GM19468 (cell line): Measurements from ENCODE around the gene SEMA4A.
"Not testable (repeated sequence)": the region's sequence is repeated elsewhere in the genome, so short reads cannot be mapped to it uniquely, and the experiment has no call there.

Source experiments
- ATAC-seq: cut with Tn5 transposase; IDR thresholded peaks from one replicate; pipeline ENCODE4 v1.9.1; 2021; ENCODE audit warnings: mild to moderate bottlenecking, moderate library complexity, moderate number of reproducible peaks; ENCODE audit not compliant: unreplicated experiment; ENCODE audit errors: extremely low read depth

The SEMA4A gene

DNA sequence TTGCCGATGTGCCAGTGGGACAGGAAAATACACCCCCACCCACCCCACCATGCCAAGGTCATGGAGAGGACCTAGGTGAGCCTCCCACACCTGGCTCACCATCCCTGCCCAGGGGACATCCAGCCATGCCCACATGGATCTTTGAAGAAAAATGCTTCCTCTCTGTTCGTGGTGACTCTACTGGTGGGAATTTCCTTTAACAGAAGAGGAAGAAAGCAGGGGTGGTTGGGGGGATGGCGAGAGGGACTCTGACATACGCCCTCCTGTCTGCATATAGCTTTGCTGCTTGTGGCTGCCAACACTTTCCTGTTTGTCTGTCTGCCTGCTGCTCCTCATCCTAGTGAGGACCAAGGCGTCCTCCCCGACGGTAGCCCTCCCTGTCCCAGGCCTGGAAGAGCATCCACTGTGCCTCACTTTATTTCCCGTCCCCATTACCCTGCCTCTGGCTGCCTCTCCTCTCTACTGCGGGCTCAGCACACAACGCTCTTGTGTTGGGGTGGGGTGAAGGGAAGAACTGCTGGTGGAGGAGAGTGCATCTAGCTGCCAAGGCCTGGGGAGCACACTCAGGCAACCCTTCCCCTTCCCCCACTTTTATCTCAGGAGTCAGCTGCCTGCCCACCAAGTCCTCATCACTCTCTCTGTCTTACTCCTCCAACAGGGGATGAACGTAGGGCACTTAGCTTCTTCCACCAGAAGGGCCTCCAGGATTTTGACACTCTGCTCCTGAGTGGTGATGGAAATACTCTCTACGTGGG, 2.5 kb downstream of the SEMA4A start:
- no peak for ATAC-seq

GRCh38 chr1:156157506-156157905, 4.1 kb downstream of the SEMA4A start:
- no peak for ATAC-seq

DNA sequence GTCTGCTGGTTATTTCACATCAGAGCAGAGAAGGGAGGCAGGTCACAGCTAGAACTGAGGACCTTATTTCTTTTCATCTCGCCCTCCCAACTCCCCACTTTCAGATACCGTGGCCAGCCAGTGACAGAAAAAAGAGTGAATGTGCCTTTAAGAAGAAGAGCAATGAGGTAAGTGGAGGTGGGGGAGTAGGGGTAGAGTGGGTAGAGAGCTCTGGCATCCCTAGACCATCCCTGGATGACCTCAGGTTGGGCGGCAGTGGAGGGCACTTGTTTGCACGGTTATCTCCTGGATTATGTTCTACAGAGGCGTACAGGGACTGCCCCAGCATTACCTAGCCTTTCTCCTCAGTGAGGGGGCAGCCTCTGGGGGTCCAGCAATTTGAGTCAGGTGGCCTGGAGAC, 4.6 kb downstream of the SEMA4A start:
- ATAC-seq: no peak

DNA sequence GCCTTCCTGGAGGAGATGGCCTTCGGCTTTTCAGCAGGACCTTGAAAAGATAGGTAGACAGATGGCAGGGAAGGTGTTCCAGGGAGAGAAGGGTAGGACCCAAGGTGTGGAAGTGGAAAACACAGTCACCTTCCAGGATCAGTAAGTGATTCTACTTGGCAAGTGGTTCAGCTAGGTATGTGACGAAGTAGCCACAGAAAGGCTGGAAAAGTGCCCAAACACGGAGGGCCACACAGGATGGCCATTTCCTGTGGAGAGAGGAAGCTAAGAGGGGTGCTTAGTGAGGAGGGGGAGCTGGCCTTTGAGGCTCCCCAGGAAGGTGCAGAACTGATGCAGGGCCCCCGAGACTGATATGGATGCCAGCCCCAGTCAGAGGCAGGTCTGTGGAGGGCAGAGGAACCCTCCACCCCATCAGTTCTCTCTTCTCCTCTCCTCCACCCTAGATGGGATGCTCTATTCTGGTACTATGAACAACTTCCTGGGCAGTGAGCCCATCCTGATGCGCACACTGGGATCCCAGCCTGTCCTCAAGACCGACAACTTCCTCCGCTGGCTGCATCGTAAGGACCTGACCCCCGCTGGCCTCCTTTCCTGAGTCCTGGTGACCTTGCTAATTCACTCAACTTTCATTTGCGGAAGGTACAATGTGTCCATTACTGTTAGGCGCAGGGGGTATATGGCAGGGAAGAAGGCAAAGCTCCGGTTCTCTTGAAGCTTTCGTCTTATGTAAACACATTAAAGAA, 6.8 kb downstream of the SEMA4A start:
- no peak for ATAC-seq

- ATAC-seq: no peak
Observed at GRCh38 chr1:156160743-156161171, 7.4 kb downstream of the SEMA4A start.

DNA sequence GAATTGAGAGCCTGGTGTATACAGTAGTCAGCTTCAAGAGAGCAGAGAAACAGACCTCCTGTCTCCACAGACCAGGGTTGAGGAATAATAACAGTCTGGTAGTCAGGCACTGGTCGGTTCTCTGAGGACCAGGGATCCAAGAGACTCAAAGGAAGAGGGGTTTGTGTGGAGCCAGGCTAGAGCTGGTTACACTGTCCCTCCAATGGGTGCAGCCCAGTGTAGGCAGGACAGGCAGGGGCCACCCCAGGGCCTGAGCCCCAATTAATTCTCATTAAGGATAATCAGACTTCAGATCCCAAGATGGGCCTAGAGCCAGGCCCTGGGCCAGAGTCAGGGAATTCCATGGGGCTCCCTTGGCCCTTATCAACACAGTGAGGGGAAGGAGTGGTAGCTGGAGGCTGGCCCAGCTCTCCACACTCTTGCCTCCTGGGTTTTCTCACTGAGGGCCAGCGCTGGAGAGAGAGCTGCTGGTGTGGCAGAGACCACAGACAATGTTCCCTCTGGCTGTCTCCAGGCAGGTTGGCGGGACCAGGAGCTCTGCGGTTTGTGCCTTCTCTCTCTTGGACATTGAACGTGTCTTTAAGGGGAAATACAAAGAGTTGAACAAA, 9.1 kb downstream of the SEMA4A start:
- ATAC-seq: no peak

- no peak for ATAC-seq
Observed at GRCh38 chr1:156163712-156164111, 10.3 kb downstream of the SEMA4A start.

GRCh38 chr1:156164125-156164831, 10.9 kb downstream of the SEMA4A start:
- no peak for ATAC-seq

- no peak for ATAC-seq
Observed at GRCh38 chr1:156165083-156165482, 11.7 kb downstream of the SEMA4A start.

- no peak for ATAC-seq
Observed at GRCh38 chr1:156167536-156167935, 14.2 kb downstream of the SEMA4A start.

DNA sequence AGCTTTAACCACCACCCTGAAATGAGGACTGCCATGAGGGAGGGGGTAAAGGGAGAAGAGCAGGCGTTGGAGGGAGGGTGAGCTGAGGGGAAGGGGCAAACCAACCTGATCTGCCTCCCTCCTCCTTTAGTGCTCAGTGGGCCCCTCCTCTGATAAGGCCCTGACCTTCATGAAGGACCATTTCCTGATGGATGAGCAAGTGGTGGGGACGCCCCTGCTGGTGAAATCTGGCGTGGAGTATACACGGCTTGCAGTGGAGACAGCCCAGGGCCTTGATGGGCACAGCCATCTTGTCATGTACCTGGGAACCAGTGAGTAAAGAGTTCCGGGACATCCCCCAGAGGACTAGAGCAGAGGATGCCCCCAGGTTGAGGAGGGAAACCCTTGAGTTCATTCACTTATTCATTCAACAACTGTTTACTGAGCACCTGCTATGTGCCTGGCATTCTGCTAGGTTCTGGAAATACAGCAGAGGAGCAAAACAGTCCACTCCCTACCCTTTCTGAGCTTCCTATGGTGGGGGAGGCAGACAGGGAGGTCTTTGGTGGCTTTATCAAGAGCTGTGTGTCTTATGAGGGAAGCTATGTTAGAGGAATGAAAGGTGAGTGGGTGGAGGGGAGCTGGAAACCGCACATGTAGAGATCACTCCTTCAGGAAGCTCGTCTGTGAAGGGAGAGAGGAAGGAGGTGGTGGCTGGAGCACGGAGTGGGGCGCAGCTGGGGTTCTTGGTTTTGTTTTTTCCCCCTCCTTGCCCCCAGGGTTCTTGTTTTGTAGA, 19.5 kb downstream of the SEMA4A start:
- no peak for ATAC-seq

GRCh38 chr1:156176610-156177210, 23.3 kb downstream of the SEMA4A start:
- no peak for ATAC-seq

DNA sequence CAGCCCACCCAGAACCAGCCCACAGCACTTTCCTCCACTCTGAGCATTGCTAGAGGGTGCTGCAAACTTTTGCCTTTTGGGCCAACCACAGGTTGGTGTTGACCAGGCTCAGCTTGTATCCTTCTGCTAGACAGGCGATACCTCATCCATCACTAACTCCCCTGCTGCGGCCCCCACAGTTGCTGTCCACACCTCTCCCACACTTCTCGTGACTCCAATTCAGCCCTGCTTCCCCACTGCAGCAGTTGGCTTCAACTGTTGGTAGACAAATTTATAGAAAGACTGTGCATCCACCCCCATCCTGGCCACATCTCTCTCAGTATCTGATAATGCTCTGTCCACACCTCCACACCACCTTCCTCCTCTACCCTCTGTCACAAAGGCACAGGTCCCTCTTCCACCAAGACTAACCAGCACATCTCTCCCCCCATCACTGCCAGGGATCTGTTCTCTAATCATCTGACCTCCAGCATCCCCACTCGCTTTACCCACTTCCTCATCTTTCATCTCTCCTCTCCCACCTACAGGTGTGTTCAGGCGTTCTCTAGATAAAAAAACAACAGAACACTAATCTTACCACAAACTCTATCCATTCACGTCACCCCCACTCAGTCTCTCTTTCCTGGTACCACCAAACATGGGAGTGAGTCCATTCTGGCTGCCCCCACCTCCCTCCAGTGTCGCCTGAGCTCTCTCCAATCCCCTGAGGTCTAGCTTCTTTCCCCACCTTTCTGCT, 24.7 kb downstream of the SEMA4A start:
- ATAC-seq: no peak

DNA sequence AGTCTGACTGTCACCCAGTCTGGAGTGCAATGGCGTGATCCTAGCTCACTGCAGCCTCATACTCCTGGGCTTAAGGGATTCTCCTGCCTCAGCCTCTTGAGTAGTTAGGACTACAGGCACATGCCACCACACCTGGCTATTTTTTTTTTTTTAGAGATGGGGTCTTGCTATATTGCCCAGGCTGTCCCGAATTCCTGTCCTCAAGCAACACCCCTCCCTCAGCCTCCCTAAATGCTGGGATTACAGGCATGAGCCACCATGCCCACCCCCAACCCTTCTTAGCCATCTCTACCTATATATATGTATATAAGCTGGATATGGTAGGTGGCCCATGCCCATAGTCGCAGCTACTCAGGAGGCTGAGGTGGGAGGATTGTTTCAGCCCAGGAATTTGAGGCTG, 27.1 kb downstream of the SEMA4A start:
- no peak for ATAC-seq

DNA sequence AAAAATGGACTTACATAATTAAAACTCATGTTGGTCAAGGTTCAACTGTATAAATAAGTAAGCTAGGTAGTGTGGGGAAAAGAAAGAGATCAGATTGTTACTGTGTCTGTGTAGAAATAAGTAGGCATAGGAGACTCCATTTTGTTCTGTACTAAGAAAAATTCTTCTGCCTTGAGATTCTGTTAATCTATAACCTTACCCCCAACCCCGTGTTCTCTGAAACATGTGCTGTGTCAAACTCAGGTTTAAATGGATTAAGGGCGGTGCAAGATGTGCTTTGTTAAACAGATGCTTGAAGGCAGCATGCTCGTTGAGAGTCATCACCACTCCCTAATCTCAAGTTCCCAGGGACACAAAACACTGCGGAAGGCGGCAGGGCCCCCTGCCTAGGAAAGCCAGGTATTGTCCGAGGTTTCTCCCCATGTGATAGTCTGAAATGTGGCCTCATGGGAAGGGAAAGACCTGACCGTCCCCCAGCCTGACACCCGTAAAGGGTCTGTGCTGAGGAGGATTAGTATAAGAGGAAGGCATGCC, 28.1 kb downstream of the SEMA4A start:
- ATAC-seq: not testable (repeated sequence)

GRCh38 chr1:156182010-156182779, 28.8 kb downstream of the SEMA4A start:
- ATAC-seq: not testable (repeated sequence)

DNA sequence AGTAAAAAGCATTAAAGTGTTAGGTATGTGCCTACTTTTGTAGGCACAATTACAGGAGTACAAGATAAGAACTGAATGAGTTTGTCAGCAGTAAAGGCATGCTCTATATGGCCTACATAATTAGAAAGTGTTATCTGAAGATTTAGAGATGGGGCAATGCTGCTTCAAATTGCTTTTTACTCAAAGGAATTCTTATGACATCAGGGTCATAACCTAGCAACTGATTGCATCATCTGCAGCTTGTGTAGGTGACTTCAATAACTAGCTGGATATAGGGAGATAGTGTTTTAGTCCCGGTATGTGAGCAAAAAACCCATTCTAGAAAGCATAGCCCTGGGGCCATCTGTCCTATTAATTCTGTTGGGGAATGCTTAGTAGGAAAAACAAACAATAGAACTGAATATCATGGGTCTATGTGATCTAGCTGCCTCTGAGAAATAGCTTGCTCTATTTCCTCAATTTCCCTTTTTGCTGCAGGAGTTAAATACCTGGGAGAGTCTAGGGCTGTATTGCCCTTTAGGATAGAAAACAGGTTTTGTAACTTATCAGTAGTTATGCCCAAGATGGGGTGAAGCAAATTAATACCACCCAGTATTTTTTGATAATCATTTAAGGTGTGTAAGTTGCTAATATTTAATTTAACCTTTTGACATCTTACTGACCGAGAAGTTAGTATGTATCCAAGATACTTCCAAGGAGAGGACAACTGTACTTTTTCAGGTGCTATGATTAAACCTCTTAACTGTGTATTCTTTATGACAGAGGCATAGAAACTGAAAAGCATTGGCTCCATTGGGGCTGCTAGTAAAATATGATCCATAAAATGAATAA, 33.2 kb downstream of the SEMA4A start:
- ATAC-seq: not testable (repeated sequence)
